IMR-90 (cell line): ENCODE data around the gene SNRPB2.

Experiments
- CEBPB ChIP-seq: IDR thresholded peaks from 2 replicates; pipeline ENCODE4 v1.6.1; 2012; ENCODE audit warnings: low read depth, low read length, improper control_type of control experiment
- MAZ ChIP-seq: IDR thresholded peaks from 2 replicates; pipeline ENCODE4 v1.6.1; 2012; ENCODE audit warnings: low read depth, mild to moderate bottlenecking, low read length, improper control_type of control experiment, moderate library complexity, borderline replicate concordance
- POLR2A ChIP-seq: IDR thresholded peaks from 2 replicates; pipeline ENCODE4 v1.6.1; 2012; ENCODE audit warnings: mild to moderate bottlenecking, low read depth, low read length
- RAD21 ChIP-seq: IDR thresholded peaks from 2 replicates; pipeline ENCODE4 v1.6.1; 2012; ENCODE audit warnings: low read length, improper control_type of control experiment
- SMC3 ChIP-seq: fragments of 150-350 bp; IDR thresholded peaks from 2 replicates; pipeline ENCODE4 v1.6.1; 2016; ENCODE audit warnings: low read depth, mild to moderate bottlenecking, antibody characterized with exemption, low read length, moderate library complexity
- TF ChIP-seq, protein P1 (sequence below): conservative IDR thresholded peaks from 2 replicates; pipeline ENCODE4 v1.5.1; 2012; ENCODE audit warnings: mild to moderate bottlenecking, low read depth, low read length, improper control_type of control experiment

DNA sequence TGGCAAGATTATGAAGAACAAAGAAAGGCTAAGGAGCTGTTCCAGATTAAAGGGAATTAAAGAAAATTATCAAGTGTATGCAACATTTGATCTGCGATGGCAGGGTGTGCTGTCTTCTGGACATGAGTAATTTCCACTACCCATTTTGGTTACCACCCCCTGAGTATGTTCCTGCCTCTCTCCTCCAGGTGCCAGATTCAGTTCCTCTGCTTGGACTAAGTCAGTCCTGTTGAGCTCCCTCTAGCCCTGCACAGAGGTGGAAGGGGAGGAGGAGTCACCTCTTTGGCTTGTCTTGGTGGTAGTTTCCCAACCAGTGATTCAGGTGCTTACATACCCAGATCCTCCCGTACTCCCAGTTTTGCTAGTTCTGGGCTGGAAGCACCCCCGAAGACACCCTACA lies 22.2 kb upstream of the SNRPB2 start:
- TF ChIP-seq, protein P1, sequence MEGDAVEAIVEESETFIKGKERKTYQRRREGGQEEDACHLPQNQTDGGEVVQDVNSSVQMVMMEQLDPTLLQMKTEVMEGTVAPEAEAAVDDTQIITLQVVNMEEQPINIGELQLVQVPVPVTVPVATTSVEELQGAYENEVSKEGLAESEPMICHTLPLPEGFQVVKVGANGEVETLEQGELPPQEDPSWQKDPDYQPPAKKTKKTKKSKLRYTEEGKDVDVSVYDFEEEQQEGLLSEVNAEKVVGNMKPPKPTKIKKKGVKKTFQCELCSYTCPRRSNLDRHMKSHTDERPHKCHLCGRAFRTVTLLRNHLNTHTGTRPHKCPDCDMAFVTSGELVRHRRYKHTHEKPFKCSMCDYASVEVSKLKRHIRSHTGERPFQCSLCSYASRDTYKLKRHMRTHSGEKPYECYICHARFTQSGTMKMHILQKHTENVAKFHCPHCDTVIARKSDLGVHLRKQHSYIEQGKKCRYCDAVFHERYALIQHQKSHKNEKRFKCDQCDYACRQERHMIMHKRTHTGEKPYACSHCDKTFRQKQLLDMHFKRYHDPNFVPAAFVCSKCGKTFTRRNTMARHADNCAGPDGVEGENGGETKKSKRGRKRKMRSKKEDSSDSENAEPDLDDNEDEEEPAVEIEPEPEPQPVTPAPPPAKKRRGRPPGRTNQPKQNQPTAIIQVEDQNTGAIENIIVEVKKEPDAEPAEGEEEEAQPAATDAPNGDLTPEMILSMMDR = no peak
- TF ChIP-seq POLR2A (no peak), MAZ (no peak), RAD21 (no peak), CEBPB (no peak), SMC3 (no peak)
